Measurements from ENCODE around the gene CCM2L.

Gene CCM2L

DNA sequence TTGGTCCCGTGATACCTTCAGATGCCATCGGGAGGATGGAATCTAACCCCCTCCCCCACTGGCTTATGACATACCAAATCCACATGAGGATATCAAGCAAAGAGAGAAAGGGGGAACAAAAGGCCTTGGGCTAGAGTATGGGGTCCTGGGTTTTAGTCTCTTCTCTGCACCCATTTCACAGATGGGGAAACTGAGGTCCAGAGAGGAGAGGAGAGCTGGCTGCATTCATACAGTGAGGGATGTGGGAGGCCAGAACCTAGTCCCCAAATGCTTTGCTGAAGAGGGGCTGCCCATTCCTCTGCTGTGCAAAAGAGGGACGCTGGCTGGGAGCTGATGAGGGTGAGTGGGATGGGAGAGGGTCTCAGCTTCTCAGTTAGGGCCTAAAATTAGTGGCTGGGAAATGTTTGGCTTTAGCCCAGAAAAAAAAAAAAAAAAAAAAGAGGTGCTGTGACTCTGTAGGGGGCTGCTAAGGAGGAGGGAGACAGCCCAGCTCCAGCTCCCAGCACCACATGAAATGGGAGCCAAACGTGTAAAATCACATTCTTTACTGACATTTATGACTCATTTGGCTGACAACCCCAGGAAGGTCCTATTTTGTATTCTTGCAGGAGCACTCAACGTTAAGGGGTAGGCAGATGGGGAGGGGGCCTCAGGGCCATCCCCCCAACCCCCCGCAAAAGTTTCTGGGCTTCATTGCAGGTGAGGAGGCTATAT lies 30.4 kb upstream of the CCM2L start:
- H4K12ac ChIP-seq (ENCODE audit: low read depth, low read length) = no peak overlapping the region
- H3K36me3 ChIP-seq (ENCODE audit: control insufficient read depth in 1 of 2, insufficient read depth in 2 of 2, low read length in 2 of 2) = no peaks in the 10 kb centered on the region
- H2AK5ac ChIP-seq (ENCODE audit: low read length) = no peak overlapping the region
- H2BK12ac ChIP-seq (ENCODE audit: low read length) = no peak overlapping the region
- no peak overlapping the region for H2BK5ac ChIP-seq (ENCODE audit: low read depth, low read length, poor library complexity)
- no peak overlapping the region for H3K23ac ChIP-seq (ENCODE audit: low read length)
- no peak overlapping the region for H3K14ac ChIP-seq (ENCODE audit: low read length)
- H3K9ac ChIP-seq (ENCODE audit: low read length) = no peak overlapping the region
- no CpG with 5 or more reads among the region's 6 CpGs for whole genome bisulfite sequencing (ENCODE audit: extremely low coverage, insufficient coverage, insufficient read length)
- no peak overlapping the region for H4K8ac ChIP-seq (ENCODE audit: low read depth, low read length)
- no peaks in the 10 kb centered on the region for H3K27me3 ChIP-seq (ENCODE audit: insufficient read depth, low read length)
- no peak overlapping the region for H3K18ac ChIP-seq (ENCODE audit: low read length)
- H3K79me1 ChIP-seq (ENCODE audit: low read length) = no peaks in the 10 kb centered on the region
- H3K9me3 ChIP-seq (ENCODE audit: insufficient read depth, low read depth, low read length) = no peaks in the 10 kb centered on the region
- H3K4ac ChIP-seq (ENCODE audit: low read depth, low read length) = no peak overlapping the region
- no peak overlapping the region for H2BK120ac ChIP-seq (ENCODE audit: insufficient read depth, low read length, poor library complexity)
- no peak overlapping the region for H4K91ac ChIP-seq (ENCODE audit: low read depth, low read length)
- no peak overlapping the region for H2AFZ ChIP-seq (ENCODE audit: insufficient read depth, low read length, poor library complexity)
- H3K79me2 ChIP-seq (ENCODE audit: control insufficient read depth, insufficient read depth, low read length, poor library complexity) = no peaks in the 10 kb centered on the region
- no peak overlapping the region for H3K4me2 ChIP-seq (ENCODE audit: low read length)
- no peak overlapping the region for H3K4me3 ChIP-seq (ENCODE audit: low read depth, low read length)
- no peak overlapping the region for H3K27ac ChIP-seq (ENCODE audit: low read depth, low read length)
- H3K4me1 ChIP-seq (ENCODE audit: control insufficient read depth in 1 of 2, insufficient read depth in 2 of 2, low read length in 2 of 2) = peaks cover 6 to 11% of the 10 kb centered on the region in 2 experiments
- DNase-seq = peak in 1 of 2 donors; percentile 41

- no peak for DNase-seq
- H4K91ac ChIP-seq (ENCODE audit: low read depth, low read length) = no peak overlapping the region
- no peak overlapping the region for H4K8ac ChIP-seq (ENCODE audit: low read depth, low read length)
- H2AFZ ChIP-seq (ENCODE audit: insufficient read depth, low read length, poor library complexity) = no peak overlapping the region
- H3K4ac ChIP-seq (ENCODE audit: low read depth, low read length) = no peak overlapping the region
- H2AK5ac ChIP-seq (ENCODE audit: low read length) = no peak overlapping the region
- no peaks in the 10 kb centered on the region for H3K79me2 ChIP-seq (ENCODE audit: control insufficient read depth, insufficient read depth, low read length, poor library complexity)
- H4K12ac ChIP-seq (ENCODE audit: low read depth, low read length) = no peak overlapping the region
- H2BK120ac ChIP-seq (ENCODE audit: insufficient read depth, low read length, poor library complexity) = no peak overlapping the region
- H2BK5ac ChIP-seq (ENCODE audit: low read depth, low read length, poor library complexity) = no peak overlapping the region
- no peak overlapping the region for H3K27ac ChIP-seq (ENCODE audit: low read depth, low read length)
- peak overlapping the region; percentile 8 for H3K23ac ChIP-seq (ENCODE audit: low read length)
- H3K4me2 ChIP-seq (ENCODE audit: low read length) = no peak overlapping the region
- H3K27me3 ChIP-seq (ENCODE audit: insufficient read depth, low read length) = no peaks in the 10 kb centered on the region
- peaks cover 2 to 6% of the 10 kb centered on the region in 2 experiments for H3K4me1 ChIP-seq (ENCODE audit: control insufficient read depth in 1 of 2, insufficient read depth in 2 of 2, low read length in 2 of 2)
- no peak overlapping the region for H3K14ac ChIP-seq (ENCODE audit: low read length)
- H3K9me3 ChIP-seq (ENCODE audit: insufficient read depth, low read depth, low read length) = no peaks in the 10 kb centered on the region
- H3K4me3 ChIP-seq (ENCODE audit: low read depth, low read length) = no peak overlapping the region
- no CpG with 5 or more reads among the region's 2 CpGs for WGBS (ENCODE audit: extremely low coverage, insufficient coverage, insufficient read length)
- no peak overlapping the region for H2BK12ac ChIP-seq (ENCODE audit: low read length)
- H3K18ac ChIP-seq (ENCODE audit: low read length) = no peak overlapping the region
- no peaks in the 10 kb centered on the region for H3K79me1 ChIP-seq (ENCODE audit: low read length)
- H3K36me3 ChIP-seq (ENCODE audit: control insufficient read depth in 1 of 2, insufficient read depth in 2 of 2, low read length in 2 of 2) = no peaks in the 10 kb centered on the region
- H3K9ac ChIP-seq (ENCODE audit: low read length) = no peak overlapping the region
These were observed 28.5 kb upstream of the CCM2L start for GRCh38 chr20:31981784-31982183.

GRCh38 chr20:31984981-31985471 lies 25.2 kb upstream of the CCM2L start:
- H4K91ac ChIP-seq (ENCODE audit: low read depth, low read length) = no peak overlapping the region
- no peak overlapping the region for H2BK5ac ChIP-seq (ENCODE audit: low read depth, low read length, poor library complexity)
- no peak overlapping the region for H3K4me2 ChIP-seq (ENCODE audit: low read length)
- H3K4me3 ChIP-seq (ENCODE audit: low read depth, low read length) = no peak overlapping the region
- H3K36me3 ChIP-seq (ENCODE audit: control insufficient read depth in 1 of 2, insufficient read depth in 2 of 2, low read length in 2 of 2) = no peaks in the 10 kb centered on the region
- H4K8ac ChIP-seq (ENCODE audit: low read depth, low read length) = no peak overlapping the region
- no peak overlapping the region for H3K23ac ChIP-seq (ENCODE audit: low read length)
- H2AFZ ChIP-seq (ENCODE audit: insufficient read depth, low read length, poor library complexity) = no peak overlapping the region
- no peak overlapping the region for H3K9ac ChIP-seq (ENCODE audit: low read length)
- H3K14ac ChIP-seq (ENCODE audit: low read length) = no peak overlapping the region
- no peak overlapping the region for H3K18ac ChIP-seq (ENCODE audit: low read length)
- H2BK12ac ChIP-seq (ENCODE audit: low read length) = no peak overlapping the region
- H2BK120ac ChIP-seq (ENCODE audit: insufficient read depth, low read length, poor library complexity) = no peak overlapping the region
- no peak overlapping the region for H3K4ac ChIP-seq (ENCODE audit: low read depth, low read length)
- H3K27ac ChIP-seq (ENCODE audit: low read depth, low read length) = no peak overlapping the region
- no peaks in the 10 kb centered on the region for H3K27me3 ChIP-seq (ENCODE audit: insufficient read depth, low read length)
- peaks cover 0 to 9% of the 10 kb centered on the region in 2 experiments for H3K4me1 ChIP-seq (ENCODE audit: control insufficient read depth in 1 of 2, insufficient read depth in 2 of 2, low read length in 2 of 2)
- H3K9me3 ChIP-seq (ENCODE audit: insufficient read depth, low read depth, low read length) = no peaks in the 10 kb centered on the region
- WGBS (ENCODE audit: extremely low coverage, insufficient coverage, insufficient read length) = no CpG with 5 or more reads among the region's 6 CpGs
- no peak for DNase-seq
- H4K12ac ChIP-seq (ENCODE audit: low read depth, low read length) = no peak overlapping the region
- no peak overlapping the region for H2AK5ac ChIP-seq (ENCODE audit: low read length)
- no peaks in the 10 kb centered on the region for H3K79me1 ChIP-seq (ENCODE audit: low read length)
- H3K79me2 ChIP-seq (ENCODE audit: control insufficient read depth, insufficient read depth, low read length, poor library complexity) = no peaks in the 10 kb centered on the region

DNA sequence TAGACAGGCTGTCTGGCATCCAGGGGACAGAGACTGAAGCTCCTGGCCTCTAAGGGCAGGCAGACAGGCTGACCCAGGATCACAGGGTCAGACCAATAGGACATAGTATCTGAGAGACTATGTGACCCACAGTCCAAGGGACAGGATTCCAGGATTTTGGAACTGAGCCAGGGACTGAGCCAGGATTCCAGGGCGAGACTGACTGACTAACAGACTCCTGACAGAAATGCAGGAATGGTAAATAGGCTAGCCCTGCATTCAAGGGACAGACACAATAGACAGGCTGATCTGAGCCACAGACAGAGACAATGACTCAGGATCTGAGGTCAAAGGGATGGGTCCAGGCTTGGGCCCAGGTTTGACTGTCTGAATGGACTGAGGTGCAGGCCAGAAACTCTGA lies 22.5 kb upstream of the CCM2L start:
- Histone ChIP-seq H2BK12ac (ENCODE audit: low read length) (no peak overlapping the region), H3K4me2 (ENCODE audit: low read length) (no peak overlapping the region), H3K27ac (ENCODE audit: low read depth, low read length) (no peak overlapping the region), H4K91ac (ENCODE audit: low read depth, low read length) (no peak overlapping the region), H3K36me3 (ENCODE audit: control insufficient read depth in 1 of 2, insufficient read depth in 2 of 2, low read length in 2 of 2) (no peaks in the 10 kb centered on the region), H3K9ac (ENCODE audit: low read length) (no peak overlapping the region), H4K12ac (ENCODE audit: low read depth, low read length) (no peak overlapping the region), H3K27me3 (ENCODE audit: insufficient read depth, low read length) (no peaks in the 10 kb centered on the region), H3K9me3 (ENCODE audit: insufficient read depth, low read depth, low read length) (no peaks in the 10 kb centered on the region), H3K4me1 (ENCODE audit: control insufficient read depth in 1 of 2, insufficient read depth in 2 of 2, low read length in 2 of 2) (peaks cover 0 to 5% of the 10 kb centered on the region in 2 experiments), H3K79me1 (ENCODE audit: low read length) (no peaks in the 10 kb centered on the region), H4K8ac (ENCODE audit: low read depth, low read length) (no peak overlapping the region), H3K23ac (ENCODE audit: low read length) (no peak overlapping the region), H3K79me2 (ENCODE audit: control insufficient read depth, insufficient read depth, low read length, poor library complexity) (no peaks in the 10 kb centered on the region), H2BK5ac (ENCODE audit: low read depth, low read length, poor library complexity) (no peak overlapping the region), H2BK120ac (ENCODE audit: insufficient read depth, low read length, poor library complexity) (no peak overlapping the region), H3K18ac (ENCODE audit: low read length) (no peak overlapping the region), H3K4me3 (ENCODE audit: low read depth, low read length) (no peak overlapping the region), H3K4ac (ENCODE audit: low read depth, low read length) (no peak overlapping the region), H2AK5ac (ENCODE audit: low read length) (no peak overlapping the region), H3K14ac (ENCODE audit: low read length) (no peak overlapping the region), H2AFZ (ENCODE audit: insufficient read depth, low read length, poor library complexity) (no peak overlapping the region)
- WGBS (ENCODE audit: extremely low coverage, insufficient coverage, insufficient read length) = no CpG with 5 or more reads among the region's 1 CpG
- DNase-seq = peak; percentile 74 to 75
